GM20431 (cell line): ENCODE measurements around the gene AGBL1.

ENCODE experiments used
- in situ Hi-C: fragments of 300-500 bp; cut with MseI, MboI; formaldehyde crosslinking; loops from one replicate; pipeline ENCODE4 v1.15.0; 2020; ENCODE audit warnings: low sequenced_read_pairs; ENCODE audit not compliant: unreplicated experiment

Gene AGBL1

GRCh38 chr15:86161250-86161649, 81.6 kb downstream of the AGBL1 start:
- in situ Hi-C loops, result no loop called here

- in situ Hi-C loops, result no loop called here
Measured at GRCh38 chr15:86162172-86162591, 82.5 kb downstream of the AGBL1 start.

GRCh38 chr15:86162641-86163040, 83.0 kb downstream of the AGBL1 start:
- in situ Hi-C loops, result no loop called here

- in situ Hi-C loops, result no loop called here
Measured at GRCh38 chr15:86163816-86164215, 84.1 kb downstream of the AGBL1 start.

DNA sequence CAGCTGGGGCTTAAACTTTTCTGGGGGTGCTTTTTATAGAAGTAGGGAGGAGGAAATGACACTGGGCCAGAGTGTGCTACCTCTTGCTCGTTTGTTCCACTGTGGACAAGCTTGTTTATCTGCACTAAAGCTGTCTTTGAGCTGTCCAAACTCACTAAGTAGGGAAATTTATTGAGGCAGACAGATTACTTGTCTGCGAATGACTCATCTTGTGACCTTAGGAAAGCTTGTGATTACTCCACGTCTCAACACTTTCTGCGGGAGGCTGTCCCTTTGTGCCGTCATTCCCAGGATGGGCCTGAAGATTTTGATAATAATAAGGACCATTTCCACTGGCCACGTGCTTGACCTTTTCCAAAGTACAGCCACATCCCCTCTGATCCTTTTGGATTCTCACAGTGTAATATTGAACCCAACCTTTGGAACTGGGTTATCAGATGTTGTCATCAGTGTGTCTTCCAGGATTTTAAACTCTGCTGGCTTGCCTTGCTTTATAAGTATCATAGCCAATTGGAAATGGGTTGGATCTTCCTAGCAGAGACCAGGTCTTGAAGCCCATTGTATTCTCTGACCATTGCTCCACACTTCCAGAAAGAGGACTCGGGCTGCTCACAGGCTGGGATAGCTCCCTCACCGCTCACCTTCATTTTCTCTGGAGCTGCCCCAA, 84.7 kb downstream of the AGBL1 start:
- in situ Hi-C loops, result no loop called here

DNA sequence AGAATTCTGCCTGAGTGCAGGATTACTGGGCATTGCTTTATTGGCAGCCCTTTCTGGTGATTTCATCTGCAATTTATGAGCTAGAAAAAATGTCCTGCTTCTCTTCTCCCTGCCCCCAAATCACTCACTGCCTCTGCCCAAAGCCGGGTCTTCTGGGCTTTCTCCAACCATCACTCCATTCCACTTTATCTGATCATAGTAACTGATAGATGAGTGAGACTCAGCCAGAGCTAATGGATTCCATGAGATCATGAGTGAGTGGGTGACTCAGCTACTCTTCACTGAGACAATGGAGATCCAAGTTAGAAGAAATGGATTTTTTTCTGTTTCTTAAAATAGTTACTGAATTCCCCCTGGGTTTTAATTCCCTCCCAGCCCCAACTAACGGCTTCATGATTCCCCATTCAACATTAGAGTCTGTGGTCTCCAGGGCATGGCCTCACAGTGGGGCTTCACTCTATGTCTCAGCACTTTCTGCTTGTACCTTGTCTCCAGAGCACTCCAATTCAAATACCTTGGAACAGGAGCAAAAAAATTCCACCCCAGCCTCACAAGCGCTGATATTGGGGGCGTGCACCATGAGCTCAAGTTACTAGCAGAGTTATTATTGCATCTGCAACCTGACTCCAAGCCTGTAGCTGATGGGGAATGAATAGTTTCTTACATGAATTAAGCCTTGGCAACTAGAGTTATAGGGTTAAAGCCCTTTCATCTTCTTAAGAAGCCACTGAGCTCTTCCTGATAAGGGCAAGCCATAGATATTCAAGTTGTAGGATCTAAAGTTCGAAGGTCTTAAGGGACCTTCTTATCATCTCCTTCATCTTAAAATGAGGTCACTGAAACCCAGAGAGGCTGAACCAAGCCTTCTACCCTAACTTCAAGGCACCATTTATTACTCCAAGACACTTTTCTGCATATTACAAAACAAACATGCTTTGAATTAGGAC, 85.9 kb downstream of the AGBL1 start:
- in situ Hi-C loops, result no loop called here

DNA sequence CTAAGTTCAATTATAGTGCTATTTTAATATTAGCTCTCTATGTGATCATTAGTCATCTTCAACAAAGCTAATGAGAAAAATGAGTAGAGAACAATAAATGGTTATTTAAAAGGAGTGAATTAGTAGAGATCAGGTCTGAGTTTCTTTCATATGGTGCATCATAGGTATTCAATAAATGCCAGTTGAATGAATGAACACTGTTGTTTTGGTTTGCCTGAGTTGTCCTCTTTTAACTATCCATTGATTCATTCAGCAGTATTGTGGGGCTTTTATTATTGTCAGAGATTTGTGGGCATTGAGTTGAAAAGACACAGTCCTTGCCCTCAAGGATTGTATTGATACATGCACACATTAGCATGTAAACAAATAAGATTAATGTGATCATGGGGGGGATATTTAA, 88.2 kb downstream of the AGBL1 start:
- in situ Hi-C loops, result no loop called here

GRCh38 chr15:86178845-86179244, 99.2 kb downstream of the AGBL1 start:
- in situ Hi-C loops, result no loop called here

DNA sequence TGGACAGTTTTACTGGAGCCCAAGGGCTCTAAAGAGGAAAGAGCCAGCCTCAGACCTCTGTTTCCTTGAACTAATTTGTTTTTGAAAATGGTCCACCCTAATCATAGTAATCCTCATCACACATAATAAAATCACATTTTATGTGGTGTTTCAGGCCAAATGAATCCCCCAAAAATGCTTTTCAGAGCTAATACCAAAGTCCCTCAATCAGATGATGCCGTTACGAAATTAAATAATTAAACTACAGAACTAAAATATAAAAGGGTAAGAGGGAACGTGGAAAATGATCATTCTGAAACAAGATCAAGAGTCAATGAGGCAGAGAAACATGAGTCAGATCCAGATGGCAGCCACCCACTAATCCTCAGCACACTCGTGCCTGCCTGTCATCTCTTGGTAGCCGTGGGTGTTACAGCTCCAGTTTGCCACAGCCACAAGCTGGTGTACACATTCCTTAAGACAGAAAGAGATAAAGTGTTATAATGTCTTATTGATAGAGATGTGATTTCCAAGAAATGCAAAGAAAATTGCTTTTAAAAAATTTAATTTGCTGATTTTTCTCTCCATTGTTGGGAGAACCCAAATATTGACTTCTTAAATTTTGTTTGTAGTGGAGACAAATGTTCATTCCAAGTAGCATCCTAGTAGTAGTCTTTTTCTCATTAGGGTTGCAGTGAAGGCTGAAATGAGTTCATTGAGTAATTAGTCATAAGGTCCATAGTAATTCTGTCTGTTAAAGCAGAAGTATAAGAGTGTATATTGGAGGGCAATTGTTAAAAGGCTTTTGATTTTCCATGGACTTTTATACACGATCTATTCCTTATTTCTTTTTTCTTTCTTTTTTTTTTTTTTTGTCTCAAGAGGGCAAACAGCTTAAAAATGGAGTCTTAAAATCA, 104.2 kb downstream of the AGBL1 start:
- in situ Hi-C loops, result no loop called here

- in situ Hi-C loops, result no loop called here
Measured at GRCh38 chr15:86193716-86194380, 114.2 kb downstream of the AGBL1 start.

GRCh38 chr15:86197770-86198169, 118.1 kb downstream of the AGBL1 start:
- in situ Hi-C loops, result no loop called here

DNA sequence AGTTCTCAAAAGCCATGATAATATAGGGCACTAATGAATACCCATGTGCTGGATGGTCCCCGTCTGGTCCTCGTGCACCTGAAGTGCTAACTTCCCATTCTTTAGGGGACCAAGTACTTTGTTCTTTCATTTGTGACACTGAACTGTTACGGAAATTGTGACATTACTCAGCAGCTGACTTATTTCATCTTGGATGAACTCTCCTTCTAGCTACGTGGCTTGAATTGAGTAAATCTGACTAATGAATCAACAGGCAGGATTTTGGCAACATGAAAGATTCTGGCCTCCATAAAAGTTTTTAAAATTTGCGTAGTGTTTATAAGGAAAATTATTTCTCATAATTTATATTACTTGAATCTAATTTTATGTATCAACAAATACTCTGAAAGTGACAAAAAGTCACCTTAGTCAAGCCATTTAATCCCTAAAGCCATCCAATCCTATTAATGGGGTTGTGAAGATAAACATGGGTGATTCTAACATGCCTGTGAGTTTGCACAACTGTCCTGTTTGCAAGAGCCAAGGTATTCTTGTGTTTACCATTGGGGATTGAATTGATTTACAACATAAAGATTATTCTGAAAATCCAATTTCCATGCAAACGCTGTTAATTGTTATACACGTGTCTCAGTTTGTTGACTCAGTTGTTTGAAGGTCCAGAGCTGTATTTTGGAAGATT, 119.9 kb downstream of the AGBL1 start:
- in situ Hi-C loops, result no loop called here

GRCh38 chr15:86201313-86202008, 121.8 kb downstream of the AGBL1 start:
- in situ Hi-C loops, result no loop called here

DNA sequence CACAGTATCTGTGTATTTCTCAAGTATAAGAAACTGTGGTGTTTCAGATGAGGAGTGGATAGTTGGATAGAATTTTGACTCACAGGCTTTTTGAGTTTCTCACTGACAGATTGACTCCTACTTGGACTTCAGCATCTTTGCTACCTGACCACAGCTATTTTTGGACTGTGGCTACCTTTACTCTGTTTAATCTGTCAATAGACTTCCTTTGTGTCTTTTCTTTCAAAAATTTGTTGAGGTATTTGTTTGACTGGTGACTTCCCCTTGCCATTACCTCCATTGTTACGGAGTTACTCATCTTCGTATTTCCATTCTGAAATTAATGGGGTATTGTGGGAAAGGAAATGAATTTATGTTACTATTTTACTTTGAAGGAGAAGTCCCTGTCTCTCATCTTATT, 123.8 kb downstream of the AGBL1 start:
- in situ Hi-C loops, result no loop called here

- in situ Hi-C loops, result no loop called here
Measured at GRCh38 chr15:86205096-86205495, 125.4 kb downstream of the AGBL1 start.

- in situ Hi-C loops, result no loop called here
Measured at GRCh38 chr15:86213420-86213819, 133.7 kb downstream of the AGBL1 start.

DNA sequence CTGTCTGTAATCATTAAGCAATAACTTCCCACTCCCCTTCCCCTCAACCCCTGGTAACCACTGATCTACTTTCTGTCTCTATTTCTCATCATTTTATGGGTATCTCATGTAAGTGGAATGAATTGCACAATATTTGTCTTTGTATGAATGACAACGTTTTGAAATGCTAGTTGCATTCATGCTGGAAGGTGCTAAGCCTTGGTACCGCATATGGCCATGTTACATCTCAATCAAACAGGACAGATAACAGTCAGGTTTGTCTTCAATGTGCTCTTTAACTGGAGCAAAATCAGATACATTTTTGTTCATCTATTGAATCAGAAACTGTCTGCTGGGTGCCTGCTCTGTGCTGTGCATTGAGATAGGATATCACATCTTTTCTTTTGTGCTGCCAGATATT, 134.2 kb downstream of the AGBL1 start:
- in situ Hi-C loops, result no loop called here

- in situ Hi-C loops, result no loop called here
Measured at GRCh38 chr15:86221119-86221518, 141.4 kb downstream of the AGBL1 start.

DNA sequence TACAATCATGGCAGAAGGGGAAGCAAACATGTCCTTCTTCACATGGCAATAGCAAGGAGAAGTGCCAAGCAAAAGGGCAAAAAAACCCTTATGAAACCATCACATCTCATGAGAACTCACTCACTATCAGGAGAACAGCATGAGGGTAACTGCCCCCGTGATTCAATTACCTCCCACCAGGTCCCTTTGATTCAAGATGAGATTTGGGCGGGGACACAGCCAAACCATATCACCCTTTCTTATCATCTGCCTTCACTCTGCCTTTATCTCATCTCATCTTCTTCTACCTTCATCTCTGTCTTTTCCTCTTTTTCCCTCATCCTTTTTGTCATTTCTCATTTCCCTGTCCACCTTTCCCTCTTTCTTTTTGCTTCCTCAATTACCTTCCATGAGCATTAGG, 149.6 kb downstream of the AGBL1 start:
- in situ Hi-C loops, result no loop called here
